ENCODE data around the gene ZIC5. TPM values are rescaled to one million over a fixed set of nuclear protein-coding genes. Genes with fewer than 3 reads are reported as not detected.

Gene ZIC5
- total RNA-seq, 1 experiment from 2014 or later = 5.2 TPM

- no peaks in the 10 kb centered on the region for H3K27me3 ChIP-seq (ENCODE audit: control insufficient read depth, insufficient read depth, low read length)
- BruUV-seq (replicated peaks) = no TSS peak
These were observed 2.8 kb downstream of the ZIC5 start for GRCh38 chr13:99968521-99969452.

DNA sequence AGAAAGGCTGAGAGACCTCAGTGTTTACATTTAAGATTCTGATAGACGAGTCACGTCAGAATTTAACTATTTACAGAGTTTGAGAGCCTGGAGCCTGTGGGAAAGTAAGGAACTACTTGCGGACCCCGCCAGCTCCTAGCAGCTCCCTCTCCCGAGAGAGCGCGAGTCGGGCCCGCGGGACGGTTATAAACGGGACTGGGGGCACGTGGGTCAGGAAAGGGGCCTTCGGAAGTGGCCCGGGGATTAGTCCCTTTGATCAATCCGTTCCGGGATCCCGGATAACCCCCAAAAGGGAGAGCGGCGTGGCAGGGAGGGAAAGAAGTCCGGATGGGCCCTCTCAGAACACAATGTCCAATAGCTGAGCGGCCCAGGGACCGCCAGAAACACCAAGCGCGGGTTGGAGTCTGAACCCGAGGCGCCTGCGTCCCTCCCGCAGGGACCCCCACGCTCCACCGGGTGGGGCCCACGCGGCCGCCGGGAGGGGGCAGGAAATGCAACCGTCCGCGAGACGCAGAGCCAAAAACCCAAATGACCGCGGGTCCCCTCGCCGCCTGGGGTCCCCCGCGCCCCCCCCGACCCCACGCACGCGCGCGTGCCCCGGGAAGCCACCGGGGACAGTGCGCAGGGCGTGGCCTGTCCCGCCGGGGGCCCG, 3.6 kb downstream of the ZIC5 start:
- H3K27me3 ChIP-seq (ENCODE audit: control insufficient read depth, insufficient read depth, low read length) = no peaks in the 10 kb centered on the region
- ChIA-PET POLR2A (no interaction called here), CTCF (no interaction called here)
- H3K4me1 ChIP-seq (ENCODE audit: control insufficient read depth, insufficient read depth, low read length) = peaks cover 19% of the 10 kb centered on the region
- DNase-seq (ENCODE audit: low read depth, low spot score) (no peak), ATAC-seq (peak; percentile 39)
- in situ Hi-C loops (cut with HindIII; ENCODE audit: low pct_unique_long_range_greater_than_20kb, low sequenced_read_pairs) = no loop called here
- peak overlapping the region; percentile 95 for H3K27ac ChIP-seq (ENCODE audit: low read length)
- no peak for TF ChIP-seq REST (IDR thresholded peaks at IDR 0.05; ENCODE audit: insufficient read depth in 1 of 2, low read depth in 2 of 2, low read length in 1 of 2)
- TF ChIP-seq POLR2AphosphoS5 (IDR thresholded peaks at IDR 0.05; ENCODE audit: low read depth, low read length) = peak; percentile 36; the same call in 1 of the 2 replicates
- TF ChIP-seq SIN3A (IDR thresholded peaks at IDR 0.05; ENCODE audit: borderline replicate concordance, insufficient read depth, low read depth, low read length) = no peak
- TF ChIP-seq CTCF (IDR thresholded peaks at IDR 0.05) = no peak
- H3K9me3 ChIP-seq (ENCODE audit: control insufficient read depth, insufficient read depth, low read depth, low read length) = no peaks in the 10 kb centered on the region
- intact Hi-C loops (cut with micrococcal nuclease; ENCODE audit: unreplicated experiment) = loop anchor here (5.0 kb wide), 2 partner anchors 51 to 311 kb away; no protein-coding TSS in a partner anchor
- BruUV-seq (replicated peaks) = no TSS peak
- no peaks in the 10 kb centered on the region; the same call in 1 of the 2 replicates for H3K36me3 ChIP-seq (ENCODE audit: control insufficient read depth, insufficient read depth, low read length)
- H3K4me3 ChIP-seq (ENCODE audit: low read depth in 2 of 2, low read length in 2 of 2) = peak overlapping the region; percentile 59 to 69

More at GRCh38 chr13:99968521-99969452, 2.8 kb downstream of the ZIC5 start:
- Histone ChIP-seq H3K4me3 (ENCODE audit: low read depth in 2 of 2, low read length in 2 of 2) (peak overlapping the region; percentile 59 to 69), H3K9me3 (ENCODE audit: control insufficient read depth, insufficient read depth, low read depth, low read length) (no peaks in the 10 kb centered on the region), H3K27ac (ENCODE audit: low read length) (peak overlapping the region; percentile 95), H3K36me3 (ENCODE audit: control insufficient read depth, insufficient read depth, low read length) (no peaks in the 10 kb centered on the region; the same call in 1 of the 2 replicates), H3K4me1 (ENCODE audit: control insufficient read depth, insufficient read depth, low read length) (peaks cover 16% of the 10 kb centered on the region)
- TF ChIP-seq CTCF (IDR thresholded peaks at IDR 0.05) (no peak), SIN3A (IDR thresholded peaks at IDR 0.05; ENCODE audit: borderline replicate concordance, insufficient read depth, low read depth, low read length) (peak; percentile 40; the same call in 1 of the 2 replicates)
- ATAC-seq (peak; percentile 69), DNase-seq (ENCODE audit: low read depth, low spot score) (no peak)
- CTCF ChIA-PET = no interaction called here
- in situ Hi-C loops (cut with HindIII; ENCODE audit: low pct_unique_long_range_greater_than_20kb, low sequenced_read_pairs) = no loop called here
- intact Hi-C loops (cut with micrococcal nuclease; ENCODE audit: unreplicated experiment) = loop anchor here (5.0 kb wide), 2 partner anchors 51 to 311 kb away; no protein-coding TSS in a partner anchor
- POLR2A ChIA-PET = no interaction called here
